ENCODE results near the gene ZEB2.

The ZEB2 gene

GRCh38 chr2:144438801-144439631, 80.9 kb downstream of the ZEB2 start:
- TF ChIP-seq EZH2phosphoT487 (IDR thresholded peaks at IDR 0.05; ENCODE audit: borderline replicate concordance) (no peak), CTCF (conservative IDR thresholded peaks at IDR 0.05; ENCODE audit: low read length) (no peak)
- H3K4me1 ChIP-seq (ENCODE audit: insufficient read depth, low read length, poor library complexity, severe bottlenecking): peaks cover 3% of the 10 kb centered on the region
- H3K27me3 ChIP-seq (ENCODE audit: insufficient read depth, low read length, poor library complexity, severe bottlenecking): no peaks in the 10 kb centered on the region
- no peaks in the 10 kb centered on the region for H3K9me3 ChIP-seq (ENCODE audit: insufficient read depth, low read depth, low read length)
- no peak overlapping the region for H2AFZ ChIP-seq (ENCODE audit: low read length)
- H3K9ac ChIP-seq (ENCODE audit: low read depth, low read length, poor library complexity, severe bottlenecking): no peak overlapping the region
- H3K9me2 ChIP-seq (replicated peaks; ENCODE audit: low read depth, low read length): no peaks in the 10 kb centered on the region
- H3K4me2 ChIP-seq (ENCODE audit: low read depth, low read length, poor library complexity, severe bottlenecking): no peak overlapping the region
- H4K20me1 ChIP-seq (ENCODE audit: insufficient read depth, low read length, poor library complexity, severe bottlenecking): peaks cover 4% of the 10 kb centered on the region
- H3F3A ChIP-seq (ENCODE audit: low read depth): no peaks in the 10 kb centered on the region
- H3K4me3 ChIP-seq (ENCODE audit: low read length, poor library complexity, severe bottlenecking): no peak overlapping the region
- H3K36me3 ChIP-seq (ENCODE audit: insufficient read depth, low read length): no peaks in the 10 kb centered on the region
- H3K79me2 ChIP-seq (ENCODE audit: insufficient read depth, low read length): peaks cover 22% of the 10 kb centered on the region

GRCh38 chr2:144437636-144438035, 82.3 kb downstream of the ZEB2 start:
- Histone ChIP-seq H3K9me2 (replicated peaks; ENCODE audit: low read depth, low read length) (no peaks in the 10 kb centered on the region), H3F3A (ENCODE audit: low read depth) (no peaks in the 10 kb centered on the region), H3K9me3 (ENCODE audit: insufficient read depth, low read depth, low read length) (no peaks in the 10 kb centered on the region), H3K4me1 (ENCODE audit: insufficient read depth, low read length, poor library complexity, severe bottlenecking) (peaks cover 3% of the 10 kb centered on the region), H3K4me3 (ENCODE audit: low read length, poor library complexity, severe bottlenecking) (no peak overlapping the region), H3K4me2 (ENCODE audit: low read depth, low read length, poor library complexity, severe bottlenecking) (no peak overlapping the region), H2AFZ (ENCODE audit: low read length) (no peak overlapping the region), H3K79me2 (ENCODE audit: insufficient read depth, low read length) (peaks cover 29% of the 10 kb centered on the region), H3K9ac (ENCODE audit: low read depth, low read length, poor library complexity, severe bottlenecking) (no peak overlapping the region), H4K20me1 (ENCODE audit: insufficient read depth, low read length, poor library complexity, severe bottlenecking) (peaks cover 4% of the 10 kb centered on the region), H3K27me3 (ENCODE audit: insufficient read depth, low read length, poor library complexity, severe bottlenecking) (no peaks in the 10 kb centered on the region), H3K36me3 (ENCODE audit: insufficient read depth, low read length) (no peaks in the 10 kb centered on the region)
- TF ChIP-seq CTCF (conservative IDR thresholded peaks at IDR 0.05; ENCODE audit: low read length): no peak
- TF ChIP-seq EZH2phosphoT487 (IDR thresholded peaks at IDR 0.05; ENCODE audit: borderline replicate concordance): no peak

- Histone ChIP-seq H4K20me1 (ENCODE audit: insufficient read depth, low read length, poor library complexity, severe bottlenecking) (peaks cover 4% of the 10 kb centered on the region), H3K9ac (ENCODE audit: low read depth, low read length, poor library complexity, severe bottlenecking) (no peak overlapping the region), H3K9me2 (replicated peaks; ENCODE audit: low read depth, low read length) (no peaks in the 10 kb centered on the region), H3K27me3 (ENCODE audit: insufficient read depth, low read length, poor library complexity, severe bottlenecking) (no peaks in the 10 kb centered on the region), H2AFZ (ENCODE audit: low read length) (no peak overlapping the region), H3K4me3 (ENCODE audit: low read length, poor library complexity, severe bottlenecking) (no peak overlapping the region), H3F3A (ENCODE audit: low read depth) (no peaks in the 10 kb centered on the region), H3K79me2 (ENCODE audit: insufficient read depth, low read length) (peaks cover 39% of the 10 kb centered on the region), H3K9me3 (ENCODE audit: insufficient read depth, low read depth, low read length) (no peaks in the 10 kb centered on the region), H3K4me2 (ENCODE audit: low read depth, low read length, poor library complexity, severe bottlenecking) (no peak overlapping the region), H3K4me1 (ENCODE audit: insufficient read depth, low read length, poor library complexity, severe bottlenecking) (no peaks in the 10 kb centered on the region), H3K36me3 (ENCODE audit: insufficient read depth, low read length) (peaks cover under 1% of the 10 kb centered on the region; the same call in 1 of the 2 replicates)
- no peak for TF ChIP-seq EZH2phosphoT487 (IDR thresholded peaks at IDR 0.05; ENCODE audit: borderline replicate concordance)
- no peak for TF ChIP-seq CTCF (conservative IDR thresholded peaks at IDR 0.05; ENCODE audit: low read length)
Observed at GRCh38 chr2:144434425-144435222, 85.3 kb downstream of the ZEB2 start.

All from Loucy (cell line).